NB4 (cell line): ENCODE measurements around the gene FGF12.
"Not testable (repeated sequence)": the region's sequence is repeated elsewhere in the genome, so short reads cannot be mapped to it uniquely, and the experiment has no call there.

Experiments
- DNase-seq: peaks from one replicate; pipeline ENCODE4 v3.0.0; 2010; ENCODE audit warnings: low read depth
- H3K4me3 ChIP-seq: one replicate; pipeline ENCODE4 v1.5.1; 2011; ENCODE audit warnings: mild to moderate bottlenecking, low read depth, low read length, moderate library complexity
- MYC ChIP-seq: IDR thresholded peaks from 2 replicates; pipeline ENCODE4 v1.6.1; 2011; ENCODE audit warnings: low read depth, low read length
- POLR2A ChIP-seq: IDR thresholded peaks from 2 replicates; pipeline ENCODE4 v1.6.1; 2011; ENCODE audit warnings: mild to moderate bottlenecking; ENCODE audit not compliant: insufficient read length; ENCODE audit errors: extremely low read depth
- TF ChIP-seq, protein P1 (sequence below): IDR thresholded peaks from one replicate; pipeline ENCODE4 v1.5.1; 2012; ENCODE audit warnings: low read depth, low read length
- TF ChIP-seq, protein P2 (sequence below): IDR thresholded peaks from 2 replicates; pipeline ENCODE4 v1.6.1; 2011; ENCODE audit warnings: low read depth, low read length

Gene FGF12

DNA sequence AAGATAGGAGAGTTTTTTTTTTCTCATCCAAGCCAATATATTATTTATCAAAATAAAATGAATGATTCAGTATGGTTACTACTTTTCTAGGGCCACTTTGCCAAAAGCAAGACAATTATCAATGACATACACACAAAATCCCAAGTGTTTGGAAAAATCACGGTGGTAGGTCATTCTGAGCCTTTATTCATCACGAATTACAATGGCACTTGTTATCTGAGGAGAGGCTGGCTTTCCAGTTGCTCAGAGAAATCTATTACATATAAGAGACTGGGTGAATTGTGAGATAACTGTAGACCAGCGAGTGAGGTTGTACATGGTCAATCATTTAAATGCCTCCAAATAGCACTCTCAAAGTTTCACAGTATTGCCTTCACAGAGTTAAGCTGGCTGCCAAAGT is 20.4 kb upstream of the FGF12 start:
- TF ChIP-seq, protein P1, sequence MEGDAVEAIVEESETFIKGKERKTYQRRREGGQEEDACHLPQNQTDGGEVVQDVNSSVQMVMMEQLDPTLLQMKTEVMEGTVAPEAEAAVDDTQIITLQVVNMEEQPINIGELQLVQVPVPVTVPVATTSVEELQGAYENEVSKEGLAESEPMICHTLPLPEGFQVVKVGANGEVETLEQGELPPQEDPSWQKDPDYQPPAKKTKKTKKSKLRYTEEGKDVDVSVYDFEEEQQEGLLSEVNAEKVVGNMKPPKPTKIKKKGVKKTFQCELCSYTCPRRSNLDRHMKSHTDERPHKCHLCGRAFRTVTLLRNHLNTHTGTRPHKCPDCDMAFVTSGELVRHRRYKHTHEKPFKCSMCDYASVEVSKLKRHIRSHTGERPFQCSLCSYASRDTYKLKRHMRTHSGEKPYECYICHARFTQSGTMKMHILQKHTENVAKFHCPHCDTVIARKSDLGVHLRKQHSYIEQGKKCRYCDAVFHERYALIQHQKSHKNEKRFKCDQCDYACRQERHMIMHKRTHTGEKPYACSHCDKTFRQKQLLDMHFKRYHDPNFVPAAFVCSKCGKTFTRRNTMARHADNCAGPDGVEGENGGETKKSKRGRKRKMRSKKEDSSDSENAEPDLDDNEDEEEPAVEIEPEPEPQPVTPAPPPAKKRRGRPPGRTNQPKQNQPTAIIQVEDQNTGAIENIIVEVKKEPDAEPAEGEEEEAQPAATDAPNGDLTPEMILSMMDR, result no peak
- TF ChIP-seq POLR2A (no peak), MYC (no peak)
- TF ChIP-seq, protein P2, sequence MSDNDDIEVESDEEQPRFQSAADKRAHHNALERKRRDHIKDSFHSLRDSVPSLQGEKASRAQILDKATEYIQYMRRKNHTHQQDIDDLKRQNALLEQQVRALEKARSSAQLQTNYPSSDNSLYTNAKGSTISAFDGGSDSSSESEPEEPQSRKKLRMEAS, result no peak
- H3K4me3 ChIP-seq, result no peak overlapping the region
- DNase-seq, result no peak

DNA sequence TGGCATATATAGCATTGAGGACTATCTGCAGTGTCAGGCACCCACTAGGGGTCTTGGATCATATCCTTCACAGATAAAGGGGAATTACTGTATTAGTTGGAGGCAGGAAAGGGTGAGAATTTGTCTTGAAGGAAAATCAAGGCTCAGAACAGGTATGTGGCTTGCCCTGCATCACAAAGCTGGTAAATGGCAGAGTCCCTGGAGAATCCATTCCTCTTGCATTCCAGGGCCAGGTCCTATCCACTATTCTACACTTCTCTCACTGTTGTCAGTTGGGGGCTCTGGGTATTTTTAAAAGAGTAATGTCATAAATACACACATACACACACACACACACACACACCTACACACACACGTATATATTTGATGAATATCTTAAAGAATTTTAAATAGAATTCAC is 19.8 kb upstream of the FGF12 start:
- TF ChIP-seq, protein P1, result no peak
- TF ChIP-seq, protein P2, result no peak
- TF ChIP-seq MYC (no peak), POLR2A (no peak)
- H3K4me3 ChIP-seq, result no peak overlapping the region
- no peak for DNase-seq

DNA sequence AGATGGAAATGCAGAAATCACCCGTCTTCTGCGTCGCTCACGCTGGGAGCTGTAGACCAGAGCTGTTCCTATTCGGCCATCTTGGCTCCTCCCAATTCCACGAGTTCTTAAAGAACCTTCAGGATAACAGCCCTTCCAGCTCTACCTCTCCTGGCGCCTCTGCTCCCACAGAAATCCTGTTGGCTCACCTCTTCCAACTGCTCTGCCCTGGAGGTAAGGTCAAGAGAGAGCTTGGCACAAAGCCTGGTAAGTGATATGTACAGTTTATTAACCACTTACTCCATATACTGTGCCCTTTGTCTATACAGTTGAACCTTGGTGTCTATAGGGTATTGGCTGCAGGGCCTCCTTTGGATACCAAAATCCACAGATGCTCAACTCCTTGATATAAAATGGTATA is 17.8 kb upstream of the FGF12 start:
- DNase-seq, result no peak
- no peak overlapping the region for H3K4me3 ChIP-seq
- TF ChIP-seq, protein P1, result no peak
- no peak for TF ChIP-seq MYC
- TF ChIP-seq, protein P2, result no peak
- TF ChIP-seq POLR2A, result no peak

DNA sequence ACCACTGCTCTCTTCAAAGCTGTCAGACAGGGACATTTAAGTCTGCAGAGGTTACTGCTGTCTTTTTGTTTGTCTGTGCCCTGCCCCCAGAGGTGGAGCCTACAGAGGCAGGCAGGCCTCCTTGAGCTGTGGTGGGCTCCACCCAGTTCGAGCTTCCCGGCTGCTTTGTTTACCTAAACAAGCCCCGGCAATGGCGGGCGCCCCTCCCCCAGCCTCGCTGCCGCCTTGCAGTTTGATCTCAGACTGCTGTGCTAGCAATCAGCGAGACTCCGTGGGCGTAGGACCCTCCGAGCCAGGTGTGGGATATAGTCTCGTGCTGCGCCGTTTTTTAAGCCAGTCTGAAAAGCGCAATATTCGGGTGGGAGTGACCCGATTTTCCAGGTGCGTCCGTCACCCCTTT is 17.3 kb upstream of the FGF12 start:
- not testable (repeated sequence) for H3K4me3 ChIP-seq, DNase-seq

DNA sequence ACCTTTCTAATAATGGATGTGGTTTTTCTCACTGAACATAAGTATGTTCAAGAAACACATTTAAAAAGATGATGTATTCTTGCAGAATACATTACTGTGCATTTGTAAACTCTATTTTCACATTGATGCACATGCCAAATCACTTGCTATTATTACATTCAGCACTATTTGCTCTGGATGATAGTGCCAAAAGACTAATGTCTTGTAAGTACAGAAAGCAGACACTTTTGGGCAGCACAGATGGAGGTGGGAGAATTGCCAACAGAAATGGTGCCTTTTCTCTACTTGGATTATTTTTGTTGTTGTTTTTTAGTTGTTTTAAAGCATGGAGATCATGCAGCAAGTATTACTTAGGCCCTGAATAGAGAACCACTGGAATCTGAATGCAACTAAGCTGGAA is 10.2 kb upstream of the FGF12 start:
- TF ChIP-seq, protein P2, result no peak
- TF ChIP-seq POLR2A, result no peak
- TF ChIP-seq, protein P1, result no peak
- no peak overlapping the region for H3K4me3 ChIP-seq
- no peak for DNase-seq

DNA sequence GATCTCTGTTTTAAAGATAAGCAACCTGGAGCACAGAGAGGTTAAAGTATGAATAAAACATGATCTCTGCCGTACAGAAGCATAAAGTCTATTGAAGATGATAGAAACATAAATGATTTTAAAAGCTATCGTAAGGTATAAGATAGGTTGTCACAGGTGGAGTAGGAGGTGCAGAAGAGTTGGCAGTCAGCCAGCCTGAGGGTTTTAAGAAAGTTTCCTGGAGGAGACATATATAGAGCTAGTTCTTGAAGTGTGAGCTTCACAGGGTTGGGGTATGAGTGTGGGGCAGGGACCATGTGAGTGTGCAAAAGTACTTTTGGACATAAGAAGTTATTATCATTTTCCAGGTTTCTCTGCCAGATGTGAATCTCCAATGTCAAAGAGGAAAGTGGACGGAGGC is 3.9 kb upstream of the FGF12 start:
- TF ChIP-seq, protein P2, result no peak
- no peak for TF ChIP-seq MYC
- TF ChIP-seq, protein P1, result no peak
- TF ChIP-seq POLR2A, result no peak
- no peak overlapping the region for H3K4me3 ChIP-seq
- no peak for DNase-seq
